DND-41 (cell line): ENCODE data around the gene MEGF11.

Experiments
- ATAC-seq: fragments of 200-7000 bp; cut with Tn5 transposase; 3 replicates; pipeline ENCODE4 v1.9.1; 2021; ENCODE audit warnings: low read depth; ENCODE audit not compliant: insufficient read depth
- DNase-seq: peaks from one replicate; pipeline ENCODE4 v3.0.0-alpha.2; 2020
- H2AFZ ChIP-seq: 2 replicates; pipeline ENCODE4 v1.6.0; 2012; ENCODE audit warnings: low read depth, low read length
- H3K27ac ChIP-seq: 2 replicates; pipeline ENCODE4 v1.5.1; 2012; ENCODE audit warnings: low read length, inconsistent platforms
- H3K27me3 ChIP-seq: fragments of 200-600 bp; sonication (generic); 2 replicates; pipeline ENCODE4 v1.6.0; 2012; ENCODE audit warnings: low read length, mild to moderate bottlenecking, inconsistent platforms; ENCODE audit not compliant: insufficient read depth, poor library complexity
- H3K36me3 ChIP-seq: 2 replicates; pipeline ENCODE4 v1.5.1; 2012; ENCODE audit warnings: low read length, inconsistent platforms; ENCODE audit not compliant: insufficient read depth
- H3K4me1 ChIP-seq: 2 replicates; pipeline ENCODE4 v1.5.1; 2012; ENCODE audit warnings: mild to moderate bottlenecking, low read length; ENCODE audit not compliant: insufficient read depth
- H3K4me2 ChIP-seq: 2 replicates; pipeline ENCODE4 v1.6.0; 2012; ENCODE audit warnings: mild to moderate bottlenecking, moderate library complexity, low read length, inconsistent platforms; ENCODE audit not compliant: insufficient read depth
- H3K4me3 ChIP-seq, 2 experiments: fragments of 200-600 bp in 1 of 2; shearing (Covaris generic) in 1 of 2; 2 replicates each; pipeline ENCODE4 v1.5.1; 2012 to 2016; ENCODE audit warnings: inconsistent platforms in 2 of 2, low read length in 2 of 2, mild to moderate bottlenecking in 2 of 2, low read depth in 1 of 2, moderate library complexity in 1 of 2
- H3K79me2 ChIP-seq: 2 replicates; pipeline ENCODE4 v1.6.0; 2012; ENCODE audit warnings: low read length, inconsistent platforms; ENCODE audit not compliant: insufficient read depth
- H3K9ac ChIP-seq: 2 replicates; pipeline ENCODE4 v1.6.0; 2012; ENCODE audit warnings: low read depth, mild to moderate bottlenecking, inconsistent platforms, low read length, moderate library complexity
- H3K9me3 ChIP-seq: 2 replicates; pipeline ENCODE4 v1.5.1; 2012; ENCODE audit warnings: low read length, moderate library complexity, mild to moderate bottlenecking, inconsistent platforms; ENCODE audit not compliant: insufficient read depth, severe bottlenecking
- H4K20me1 ChIP-seq: 2 replicates; pipeline ENCODE4 v1.6.0; 2012; ENCODE audit warnings: low read length; ENCODE audit not compliant: insufficient read depth
- EZH2 ChIP-seq: IDR thresholded peaks from 3 replicates; pipeline ENCODE4 v1.6.1; 2012; ENCODE audit warnings: borderline replicate concordance, low read depth, mild to moderate bottlenecking, moderate library complexity, low read length, inconsistent platforms; ENCODE audit not compliant: severe bottlenecking
- TF ChIP-seq, protein P1 (sequence below): IDR thresholded peaks from 2 replicates; pipeline ENCODE4 v1.5.1; 2012; ENCODE audit warnings: borderline replicate concordance, low read length, moderate library complexity, mild to moderate bottlenecking; ENCODE audit not compliant: poor library complexity, severe bottlenecking; ENCODE audit errors: extremely low read depth

The MEGF11 gene

DNA sequence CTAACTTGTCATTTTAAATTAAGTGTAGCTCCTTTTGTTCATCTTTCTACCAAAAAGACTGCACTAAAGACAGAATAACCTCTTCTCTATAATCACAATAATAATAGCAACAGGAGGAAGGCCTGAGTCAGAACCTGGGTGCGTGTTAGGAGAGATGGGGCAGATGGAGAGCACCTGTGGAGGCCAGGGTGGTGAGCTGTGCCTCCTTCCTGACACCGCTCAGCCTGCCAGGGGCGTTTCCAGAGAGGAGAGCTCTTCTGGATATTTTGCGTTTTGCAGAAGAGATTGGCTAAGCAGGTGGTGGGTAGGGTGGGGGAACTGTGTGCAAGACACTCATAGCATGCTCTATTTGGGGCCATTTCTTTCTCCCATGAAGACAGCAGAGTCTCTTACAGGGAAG is 83.5 kb downstream of the MEGF11 start:
- no peaks in the 10 kb centered on the region for H3K4me1 ChIP-seq

DNA sequence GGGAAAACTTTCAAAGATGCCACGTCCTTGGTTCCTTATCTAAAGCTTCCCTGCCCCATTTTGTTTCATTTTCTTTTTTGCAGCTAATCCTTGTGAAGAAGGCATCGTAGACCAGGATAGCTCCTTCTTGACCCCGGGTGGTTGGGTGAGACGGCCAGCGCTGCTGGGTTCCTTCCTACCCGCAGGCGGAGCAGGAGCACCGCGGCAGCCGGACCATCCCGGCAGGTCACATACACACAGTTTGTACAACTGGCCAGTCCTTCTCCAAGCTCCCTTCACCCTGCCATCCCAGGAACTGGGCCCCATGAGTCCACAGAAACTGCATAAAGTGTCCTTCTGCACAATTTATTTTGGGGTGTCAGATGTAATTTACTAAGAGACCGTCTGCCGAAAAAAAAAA is 83.9 kb downstream of the MEGF11 start:
- Histone ChIP-seq H3K27ac (no peak overlapping the region), H3K4me2 (no peak overlapping the region), H3K27me3 (peaks cover 12% of the 10 kb centered on the region), H3K4me3 (no peak overlapping the region), H3K4me1 (no peaks in the 10 kb centered on the region), H3K9me3 (no peaks in the 10 kb centered on the region), H3K79me2 (no peaks in the 10 kb centered on the region), H3K9ac (no peak overlapping the region), H4K20me1 (no peaks in the 10 kb centered on the region), H3K36me3 (no peaks in the 10 kb centered on the region), H2AFZ (no peak overlapping the region)
- no peak for DNase-seq
- no peak for ATAC-seq
- TF ChIP-seq EZH2: no peak
- TF ChIP-seq, protein P1, sequence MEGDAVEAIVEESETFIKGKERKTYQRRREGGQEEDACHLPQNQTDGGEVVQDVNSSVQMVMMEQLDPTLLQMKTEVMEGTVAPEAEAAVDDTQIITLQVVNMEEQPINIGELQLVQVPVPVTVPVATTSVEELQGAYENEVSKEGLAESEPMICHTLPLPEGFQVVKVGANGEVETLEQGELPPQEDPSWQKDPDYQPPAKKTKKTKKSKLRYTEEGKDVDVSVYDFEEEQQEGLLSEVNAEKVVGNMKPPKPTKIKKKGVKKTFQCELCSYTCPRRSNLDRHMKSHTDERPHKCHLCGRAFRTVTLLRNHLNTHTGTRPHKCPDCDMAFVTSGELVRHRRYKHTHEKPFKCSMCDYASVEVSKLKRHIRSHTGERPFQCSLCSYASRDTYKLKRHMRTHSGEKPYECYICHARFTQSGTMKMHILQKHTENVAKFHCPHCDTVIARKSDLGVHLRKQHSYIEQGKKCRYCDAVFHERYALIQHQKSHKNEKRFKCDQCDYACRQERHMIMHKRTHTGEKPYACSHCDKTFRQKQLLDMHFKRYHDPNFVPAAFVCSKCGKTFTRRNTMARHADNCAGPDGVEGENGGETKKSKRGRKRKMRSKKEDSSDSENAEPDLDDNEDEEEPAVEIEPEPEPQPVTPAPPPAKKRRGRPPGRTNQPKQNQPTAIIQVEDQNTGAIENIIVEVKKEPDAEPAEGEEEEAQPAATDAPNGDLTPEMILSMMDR: no peak

More for the DNA sequence above, 83.5 kb downstream of the MEGF11 start:
- no peaks in the 10 kb centered on the region for H3K79me2 ChIP-seq
- DNase-seq (no peak), ATAC-seq (no peak)
- no peak overlapping the region for H2AFZ ChIP-seq
- no peak overlapping the region for H3K4me3 ChIP-seq
- H3K36me3 ChIP-seq: no peaks in the 10 kb centered on the region
- H3K27ac ChIP-seq: no peak overlapping the region
- H3K9me3 ChIP-seq: no peaks in the 10 kb centered on the region
- no peak overlapping the region for H3K9ac ChIP-seq
- no peak overlapping the region for H3K4me2 ChIP-seq
- no peak for TF ChIP-seq EZH2
- TF ChIP-seq, protein P1: no peak
- H4K20me1 ChIP-seq: no peaks in the 10 kb centered on the region
- peaks cover 12% of the 10 kb centered on the region for H3K27me3 ChIP-seq

DNA sequence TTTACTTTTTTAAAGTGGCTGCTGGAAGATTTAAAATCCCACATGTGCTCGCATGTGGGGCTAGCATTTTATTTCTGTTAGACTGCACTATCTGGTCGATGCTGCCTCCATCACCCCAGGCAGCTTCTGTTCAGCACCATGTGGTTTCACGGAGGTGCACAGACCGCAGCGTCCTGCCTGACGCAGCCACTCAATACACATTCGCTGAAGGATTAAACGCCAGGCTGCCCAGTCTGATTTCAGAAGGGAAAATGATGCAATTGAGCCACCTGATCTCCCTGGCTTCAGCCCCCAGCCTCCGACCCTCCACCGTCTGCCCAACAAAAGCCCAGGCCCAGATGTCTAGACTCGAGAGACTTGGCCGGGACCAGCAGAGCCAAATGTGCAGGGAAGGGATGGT is 84.5 kb downstream of the MEGF11 start:
- Histone ChIP-seq H3K9ac (no peak overlapping the region), H3K4me2 (no peak overlapping the region), H3K4me3 (no peak overlapping the region), H3K27ac (no peak overlapping the region), H3K36me3 (no peaks in the 10 kb centered on the region), H3K27me3 (peaks cover 8% of the 10 kb centered on the region), H4K20me1 (no peaks in the 10 kb centered on the region), H3K4me1 (no peaks in the 10 kb centered on the region), H3K9me3 (no peaks in the 10 kb centered on the region), H2AFZ (no peak overlapping the region), H3K79me2 (no peaks in the 10 kb centered on the region)
- TF ChIP-seq EZH2: no peak
- ATAC-seq (peak; percentile 92), DNase-seq (peak; percentile 57)

DNA sequence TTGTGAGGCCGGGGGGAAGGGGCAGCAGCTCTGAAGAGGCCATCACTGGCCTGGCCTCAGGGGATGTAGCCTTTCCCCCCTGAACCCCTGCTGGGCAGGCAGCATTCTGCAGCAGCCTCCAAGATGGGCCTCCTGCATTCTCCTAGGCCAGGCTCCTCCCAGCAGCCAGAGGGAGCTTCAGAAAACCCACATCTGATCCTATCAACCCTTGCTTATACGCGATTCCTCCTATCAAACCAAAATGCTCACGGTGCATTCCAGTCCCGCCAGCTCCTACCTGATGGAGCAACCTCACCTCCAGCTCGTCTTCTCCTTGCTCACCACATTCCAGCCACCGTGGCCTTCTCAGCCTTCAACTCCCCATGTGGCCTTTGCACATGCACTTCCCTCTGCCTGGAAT is 85.7 kb downstream of the MEGF11 start:
- no peaks in the 10 kb centered on the region for H3K79me2 ChIP-seq
- H3K27me3 ChIP-seq: peaks cover 5% of the 10 kb centered on the region
- H3K4me2 ChIP-seq: no peak overlapping the region

More for the DNA sequence above, 85.7 kb downstream of the MEGF11 start:
- Histone ChIP-seq H3K36me3 (no peaks in the 10 kb centered on the region), H2AFZ (no peak overlapping the region), H3K4me3 (no peak overlapping the region), H3K4me1 (no peaks in the 10 kb centered on the region), H3K9ac (no peak overlapping the region), H4K20me1 (no peaks in the 10 kb centered on the region), H3K27ac (no peak overlapping the region), H3K9me3 (no peaks in the 10 kb centered on the region)
- no peak for DNase-seq
- TF ChIP-seq EZH2: no peak
- TF ChIP-seq, protein P1: no peak
- ATAC-seq: no peak
